Pancreas (tissue), 10 donors: ENCODE measurements around the gene TCF7L1. TPM values are rescaled to one million over a fixed set of nuclear protein-coding genes. Genes with fewer than 3 reads are reported as not detected.

Experiments used
- ATAC-seq, 4 donors: fragments of 200-7000 bp; cut with Tn5 transposase; one replicate each; pipeline versions ENCODE4 v1.8.0 to v1.9.1; 2020; ENCODE audit warnings: mild to moderate bottlenecking in 4 of 4, moderate library complexity in 4 of 4
- DNase-seq, 6 donors: peaks; one replicate each; pipeline ENCODE4 v3.0.0-alpha.2; 2020
- FAIRE-seq: peaks from 2 replicates; lab custom pipeline; 2012; peaks lifted over from hg19 to GRCh38; lab: Jason Lieb, UNC
- H3K27ac ChIP-seq, 4 donors: fragments of 200-600 bp; sonication (generic); 1 replicate in 3 of 4; 2 replicates in 1 of 4; pipeline versions ENCODE4 v1.5.0 to v1.8.0; 2020
- H3K27me3 ChIP-seq, 4 donors: fragments of 200-600 bp; one replicate each; pipeline ENCODE4 v1.8.0; 2021
- H3K36me3 ChIP-seq, 3 donors: fragments of 200-600 bp; sonication (generic) in 1 of 3; one replicate each; pipeline versions ENCODE4 v1.5.0 to v1.8.0; 2020 to 2021
- H3K4me1 ChIP-seq, 3 donors: fragments of 200-600 bp; one replicate each; pipeline ENCODE4 v1.8.0; 2021
- H3K4me3 ChIP-seq, 4 donors: fragments of 200-600 bp; sonication (generic) in 2 of 4; one replicate each; pipeline versions ENCODE4 v1.5.0 to v1.8.0; 2020 to 2021
- H3K9me3 ChIP-seq, 4 donors: fragments of 200-600 bp; one replicate each; pipeline ENCODE4 v1.8.0; 2021
- WGBS, 2 donors: extraction: QIAGEN DNeasy Blood & Tissue Kit; methylation state at CpG; one replicate each; pipeline ENCODE4 v1.1.7; 2013; 5-methylcytosine and 5-hydroxymethylcytosine counted together
- intact Hi-C, 3 donors: fragments of 100-400 bp; cut with DNase I; formaldehyde crosslinking; loops; one replicate each; pipeline versions ENCODE4 v1.11.1 to v1.14.2; 2022
- polyA plus RNA-seq, 2 donors: library from polyadenylated mRNA; stranded (reverse); fragments of 200-250 nt; gene quantifications; one replicate each; pipeline ENCODE4 v1.2.3, GENCODE V29; 2013
- total RNA-seq, 6 donors: library from RNA; stranded (reverse); fragmentation: NEBNext Ultra II Directional in 4 of 6; extraction: Animal tissue kit (Norgen Biotek cat#: 25700) in 4 of 6; gene quantifications; one replicate each; pipeline versions ENCODE4 v1.2.1 to v1.2.4, GENCODE V29; 2021 to 2023
- TF ChIP-seq, protein P1 (sequence below), 4 donors: fragments of 200-600 bp; sonication (generic) in 3 of 4; IDR thresholded peaks; one replicate each; pipeline versions ENCODE4 v1.5.0 to v1.8.0; 2021; ENCODE audit warnings: antibody characterized with exemption in 4 of 4
- donor health status: healthy with polysubstance abuse.
- donor health status: DM: no; HTN: no; CAD: no; lungs with moderate emphysema.
- donor health status: DM: no; HTN: no; CAD: no.
- donor health status: control.
- donor health status: control.
- donor health status: Bipolar disorder and iron deficiency.
- donor health status: DM: yes; HTN: yes; CAD: no.
- donor health status: DM: no; HTN: no; CAD: no.
- donor health status: DM: no; HTN: no; CAD: no.
- donor health status: DM: yes; HTN: yes; CAD: no.

The TCF7L1 gene
- total and polyA plus RNA-seq, 8 donors: 1.1 to 4.0 (median 1.8) TPM

DNA sequence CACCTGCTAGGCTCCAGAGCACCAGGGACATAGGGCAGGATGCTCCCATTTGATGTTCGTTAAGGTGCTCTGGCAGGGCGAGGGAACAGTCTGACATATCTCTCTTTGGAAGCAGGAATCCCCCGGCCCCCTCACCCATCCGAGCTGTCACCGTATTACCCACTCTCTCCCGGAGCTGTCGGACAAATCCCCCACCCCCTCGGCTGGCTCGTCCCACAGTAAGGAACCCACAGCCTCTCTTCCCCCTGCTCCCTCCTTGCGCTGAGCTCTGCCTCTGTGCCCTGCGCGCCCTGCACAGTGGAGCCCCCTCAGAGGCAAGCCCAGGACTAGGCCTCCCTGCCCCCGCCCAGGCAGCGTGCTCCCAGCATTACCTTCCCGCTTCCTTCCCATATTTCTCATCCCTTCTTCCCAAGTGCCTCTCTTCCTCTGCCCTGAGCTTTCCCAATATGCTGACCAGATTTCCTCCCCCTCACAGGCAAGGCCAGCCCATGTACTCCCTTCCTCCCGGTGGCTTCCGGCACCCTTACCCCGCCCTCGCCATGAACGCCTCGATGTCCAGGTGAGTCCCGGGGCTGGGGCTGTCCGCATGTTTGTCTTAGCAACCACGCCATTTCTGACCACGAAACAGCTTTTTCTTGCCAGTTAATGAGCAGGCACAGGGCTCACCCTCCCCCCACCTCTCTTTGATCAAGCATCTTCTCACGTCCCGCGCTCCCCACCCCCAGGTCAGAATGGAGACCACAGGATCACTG lies 170.8 kb downstream of the TCF7L1 start:
- FAIRE-seq (no peak), ATAC-seq (no peak), DNase-seq (no peak)
- no peak overlapping the region for H3K4me3 ChIP-seq
- no peak overlapping the region for H3K27ac ChIP-seq
- 88 to 89% methylated on average over 28 of the region's 28 CpGs for WGBS, 2 donors
- intact Hi-C loops: loop anchor here in 1 of 3 donors (5.0 kb wide), 1 partner anchor 242 kb away; no protein-coding TSS in a partner anchor
- no peaks in the 10 kb centered on the region for H3K36me3 ChIP-seq
- H3K27me3 ChIP-seq: no peaks in the 10 kb centered on the region
- H3K9me3 ChIP-seq: no peaks in the 10 kb centered on the region
- no peaks in the 10 kb centered on the region for H3K4me1 ChIP-seq
- TF ChIP-seq, protein P1, sequence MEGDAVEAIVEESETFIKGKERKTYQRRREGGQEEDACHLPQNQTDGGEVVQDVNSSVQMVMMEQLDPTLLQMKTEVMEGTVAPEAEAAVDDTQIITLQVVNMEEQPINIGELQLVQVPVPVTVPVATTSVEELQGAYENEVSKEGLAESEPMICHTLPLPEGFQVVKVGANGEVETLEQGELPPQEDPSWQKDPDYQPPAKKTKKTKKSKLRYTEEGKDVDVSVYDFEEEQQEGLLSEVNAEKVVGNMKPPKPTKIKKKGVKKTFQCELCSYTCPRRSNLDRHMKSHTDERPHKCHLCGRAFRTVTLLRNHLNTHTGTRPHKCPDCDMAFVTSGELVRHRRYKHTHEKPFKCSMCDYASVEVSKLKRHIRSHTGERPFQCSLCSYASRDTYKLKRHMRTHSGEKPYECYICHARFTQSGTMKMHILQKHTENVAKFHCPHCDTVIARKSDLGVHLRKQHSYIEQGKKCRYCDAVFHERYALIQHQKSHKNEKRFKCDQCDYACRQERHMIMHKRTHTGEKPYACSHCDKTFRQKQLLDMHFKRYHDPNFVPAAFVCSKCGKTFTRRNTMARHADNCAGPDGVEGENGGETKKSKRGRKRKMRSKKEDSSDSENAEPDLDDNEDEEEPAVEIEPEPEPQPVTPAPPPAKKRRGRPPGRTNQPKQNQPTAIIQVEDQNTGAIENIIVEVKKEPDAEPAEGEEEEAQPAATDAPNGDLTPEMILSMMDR (IDR thresholded peaks at IDR 0.05): no peak

DNA sequence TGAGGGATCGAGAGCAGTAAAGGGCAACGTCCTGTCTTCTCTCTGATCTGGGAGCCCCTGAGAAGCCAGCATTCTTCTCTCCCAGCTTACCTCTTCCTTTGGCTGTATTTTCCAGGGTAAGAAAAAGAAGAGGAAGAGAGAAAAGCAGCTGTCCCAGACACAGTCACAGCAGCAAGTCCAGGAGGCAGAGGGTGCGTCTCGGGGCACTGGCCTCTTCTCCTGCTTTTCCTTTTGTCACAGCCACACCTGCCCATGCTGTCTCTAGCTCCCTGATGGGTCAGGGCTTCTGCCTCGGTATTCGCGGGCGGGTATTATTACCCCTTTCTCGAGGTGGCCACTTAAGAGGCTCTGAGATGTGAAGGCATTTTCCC lies 174.3 kb downstream of the TCF7L1 start:
- ATAC-seq (no peak), DNase-seq (no peak), FAIRE-seq (no peak)
- 82 to 83% methylated on average over 9 of the region's 9 CpGs for WGBS, 2 donors
- intact Hi-C loops: no loop called here
- no peaks in the 10 kb centered on the region for H3K36me3 ChIP-seq
- peak overlapping the region in 1 of 4 donors; percentile 8 for H3K27ac ChIP-seq
- no peak overlapping the region for H3K4me3 ChIP-seq
- TF ChIP-seq, protein P1 (IDR thresholded peaks at IDR 0.05): no peak
- H3K9me3 ChIP-seq: no peaks in the 10 kb centered on the region
- H3K4me1 ChIP-seq: no peaks in the 10 kb centered on the region
- H3K27me3 ChIP-seq: no peaks in the 10 kb centered on the region

DNA sequence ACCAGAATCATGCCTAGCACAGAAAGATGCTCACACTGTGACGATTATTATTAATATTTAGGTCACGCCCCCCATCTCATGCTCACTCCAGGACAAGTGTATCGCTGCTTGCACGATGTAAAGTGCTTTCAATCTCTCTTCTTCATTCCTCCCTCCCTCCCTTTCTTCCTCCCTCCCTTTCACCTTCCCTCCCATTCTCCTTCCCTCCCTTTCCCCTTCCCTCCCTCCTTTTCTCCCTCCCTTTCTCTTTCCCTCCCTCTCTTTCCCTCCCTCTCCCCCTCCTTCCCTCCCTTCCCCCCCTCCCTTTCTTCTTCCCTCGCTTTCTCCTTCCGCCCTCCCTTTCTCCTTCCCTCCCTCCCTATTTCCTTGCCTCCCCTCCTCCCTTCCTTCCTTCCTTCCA lies 175.0 kb downstream of the TCF7L1 start:
- ATAC-seq: no peak
- no peak for FAIRE-seq
- no peaks in the 10 kb centered on the region for H3K36me3 ChIP-seq
- no peaks in the 10 kb centered on the region for H3K27me3 ChIP-seq
- WGBS, 2 donors: 85 to 93% methylated on average over 6 of the region's 6 CpGs
- intact Hi-C loops: no loop called here
- H3K9me3 ChIP-seq: no peaks in the 10 kb centered on the region
- H3K4me1 ChIP-seq: no peaks in the 10 kb centered on the region
- no peak overlapping the region for H3K27ac ChIP-seq
- TF ChIP-seq, protein P1 (IDR thresholded peaks at IDR 0.05): no peak
- H3K4me3 ChIP-seq: no peak overlapping the region
- DNase-seq: no peak

DNA sequence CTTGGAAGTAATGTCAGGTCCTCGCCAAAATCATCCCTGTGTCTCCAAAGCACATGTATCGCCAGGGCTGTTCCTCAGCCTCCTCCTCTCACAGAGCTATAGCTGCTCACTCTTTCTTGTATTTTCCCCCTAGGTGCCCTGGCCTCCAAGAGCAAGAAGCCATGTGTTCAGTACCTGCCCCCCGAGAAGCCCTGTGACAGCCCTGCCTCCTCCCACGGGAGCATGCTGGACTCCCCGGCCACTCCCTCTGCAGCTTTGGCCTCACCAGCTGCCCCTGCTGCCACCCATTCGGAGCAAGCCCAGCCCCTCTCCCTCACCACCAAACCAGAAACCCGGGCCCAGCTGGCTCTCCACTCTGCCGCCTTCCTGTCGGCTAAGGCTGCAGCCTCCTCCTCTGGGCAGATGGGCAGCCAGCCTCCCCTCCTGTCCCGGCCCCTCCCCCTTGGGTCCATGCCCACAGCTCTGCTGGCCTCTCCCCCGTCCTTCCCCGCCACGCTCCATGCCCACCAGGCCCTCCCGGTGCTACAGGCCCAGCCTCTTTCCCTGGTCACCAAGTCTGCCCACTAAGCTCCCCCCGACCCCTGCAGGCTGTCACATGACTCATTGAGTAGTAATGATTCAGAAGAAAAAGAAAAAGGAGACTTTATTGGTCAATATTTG lies 175.8 kb downstream of the TCF7L1 start:
- FAIRE-seq: no peak
- no peak overlapping the region for H3K4me3 ChIP-seq
- 70 to 75% methylated on average over 15 of the region's 15 CpGs for WGBS, 2 donors

More for the DNA sequence above, 175.8 kb downstream of the TCF7L1 start:
- TF ChIP-seq, protein P1 (IDR thresholded peaks at IDR 0.05): no peak
- intact Hi-C loops: no loop called here
- DNase-seq (peak in 3 of 6 donors; percentile 21 to 78 (median 43)), ATAC-seq (peak in 3 of 4 donors; percentile 46 to 62 (median 52))
- Histone ChIP-seq H3K9me3 (no peaks in the 10 kb centered on the region), H3K27ac (no peak overlapping the region), H3K36me3 (no peaks in the 10 kb centered on the region), H3K4me1 (no peaks in the 10 kb centered on the region), H3K27me3 (no peaks in the 10 kb centered on the region)
